IMR-90 (cell line): ENCODE measurements around the gene PDE11A. TPM values are rescaled to one million over a fixed set of nuclear protein-coding genes. Genes with fewer than 3 reads are reported as not detected.

ENCODE experiments used
- ATAC-seq: fragments of 200-7000 bp; cut with Tn5 transposase; 2 replicates; pipeline ENCODE4 v1.9.1; 2020; ENCODE audit warnings: low read depth, mild to moderate bottlenecking, moderate library complexity
- BruUV-seq: library from RNA; stranded (reverse); fragments of 400-500 nt; replicated peaks from 2 replicates; lab custom pipeline; 2021; lab: Mats Ljungman, UMichigan
- CTCF ChIA-PET: fragments of 300-600 bp; formaldehyde crosslinking; extraction: SDS; loops from one replicate; lab custom pipeline; 2021; ENCODE audit warnings: antibody characterized with exemption; lab: Yijun Ruan, JAX
- POLR2A ChIA-PET: fragments of 300-600 bp; sonication (Branson Sonifier 250); formaldehyde crosslinking; loops from one replicate; lab custom pipeline; 2022; ENCODE audit warnings: antibody characterized with exemption; ENCODE audit not compliant: unreplicated experiment; lab: Charles Lee
- DNase-seq: peaks from one replicate; pipeline ENCODE4 v3.0.0; 2013
- H2AFZ ChIP-seq: replicated peaks from 2 replicates; pipeline ENCODE3; 2013; ENCODE audit warnings: low read length, mild to moderate bottlenecking; ENCODE audit not compliant: poor library complexity
- H2AK5ac ChIP-seq: 2 replicates; pipeline ENCODE4 v1.6.1; 2013; ENCODE audit warnings: low read depth, low read length, inconsistent platforms
- H2AK9ac ChIP-seq: replicated peaks from 2 replicates; pipeline ENCODE3; 2013; ENCODE audit warnings: mild to moderate bottlenecking, low read depth, low read length, moderate library complexity; ENCODE audit not compliant: poor library complexity
- H2BK120ac ChIP-seq: 2 replicates; pipeline ENCODE4 v1.6.1; 2013; ENCODE audit warnings: low read depth, low read length, inconsistent platforms
- H2BK15ac ChIP-seq: 3 replicates; pipeline ENCODE4 v1.6.1; 2013; ENCODE audit warnings: low read depth, low read length, inconsistent platforms
- H2BK20ac ChIP-seq: 2 replicates; pipeline ENCODE4 v1.6.1; 2013; ENCODE audit warnings: low read depth, mild to moderate bottlenecking, inconsistent platforms, low read length, moderate library complexity
- H2BK5ac ChIP-seq: 2 replicates; pipeline ENCODE4 v1.6.1; 2013; ENCODE audit warnings: mild to moderate bottlenecking, low read depth, low read length, inconsistent platforms; ENCODE audit not compliant: poor library complexity, severe bottlenecking
- H3K14ac ChIP-seq: replicated peaks from 2 replicates; pipeline ENCODE4 v1.6.1; 2013; ENCODE audit warnings: low read depth, low read length, inconsistent platforms
- H3K18ac ChIP-seq: 2 replicates; pipeline ENCODE4 v1.6.1; 2013; ENCODE audit warnings: low read depth, low read length, control low read depth
- H3K23ac ChIP-seq: 2 replicates; pipeline ENCODE4 v1.6.1; 2013; ENCODE audit warnings: low read depth, low read length, inconsistent platforms
- H3K27ac ChIP-seq: 2 replicates; pipeline ENCODE4 v1.5.1; 2013; ENCODE audit warnings: mild to moderate bottlenecking, control low read depth, low read length; ENCODE audit not compliant: insufficient read depth
- H3K27me3 ChIP-seq: 2 replicates; pipeline ENCODE4 v1.6.1; 2013; ENCODE audit warnings: low read length; ENCODE audit not compliant: control insufficient read depth, insufficient read depth
- H3K36me3 ChIP-seq: 2 replicates; pipeline ENCODE4 v1.6.1; 2013; ENCODE audit warnings: low read length, mixed read lengths; ENCODE audit not compliant: control insufficient read depth, insufficient read depth
- H3K4ac ChIP-seq: 2 replicates; pipeline ENCODE4 v1.6.1; 2013; ENCODE audit warnings: low read depth, low read length, inconsistent platforms
- H3K4me1 ChIP-seq: 2 replicates; pipeline ENCODE4 v1.6.1; 2013; ENCODE audit warnings: low read length, mixed read lengths; ENCODE audit not compliant: control insufficient read depth, insufficient read depth
- H3K4me2 ChIP-seq: 2 replicates; pipeline ENCODE4 v1.6.1; 2013; ENCODE audit warnings: low read depth, mild to moderate bottlenecking, control low read depth, low read length, moderate library complexity
- H3K4me3 ChIP-seq: 2 replicates; pipeline ENCODE4 v1.5.1; 2013; ENCODE audit warnings: low read depth, mild to moderate bottlenecking, control low read depth, low read length, moderate library complexity; ENCODE audit not compliant: insufficient read depth
- H3K56ac ChIP-seq: 2 replicates; pipeline ENCODE4 v1.6.1; 2013; ENCODE audit warnings: low read length, inconsistent platforms; ENCODE audit not compliant: insufficient read depth; ENCODE audit errors: extremely low read depth
- H3K79me1 ChIP-seq, 2 experiments: 2 replicates each; pipeline ENCODE4 v1.6.1; 2013; ENCODE audit warnings: low read length in 2 of 2, inconsistent platforms in 1 of 2, low read depth in 1 of 2
- H3K9ac ChIP-seq: 2 replicates; pipeline ENCODE4 v1.6.1; 2013; ENCODE audit warnings: low read depth, low read length, control low read depth
- H3K9me1 ChIP-seq: 2 replicates; pipeline ENCODE4 v1.6.1; 2013; ENCODE audit warnings: low read length, inconsistent platforms; ENCODE audit not compliant: insufficient read depth
- H3K9me3 ChIP-seq: 2 replicates; pipeline ENCODE4 v1.6.1; 2013; ENCODE audit warnings: low read length; ENCODE audit not compliant: control insufficient read depth, insufficient read depth
- H4K20me1 ChIP-seq: 2 replicates; pipeline ENCODE4 v1.6.1; 2013; ENCODE audit warnings: low read length, inconsistent platforms; ENCODE audit not compliant: insufficient read depth
- H4K5ac ChIP-seq: 2 replicates; pipeline ENCODE4 v1.6.1; 2013; ENCODE audit warnings: mild to moderate bottlenecking, low read depth, low read length, control low read depth
- H4K8ac ChIP-seq, 2 experiments: 2 replicates each; pipeline ENCODE4 v1.6.1; 2013; ENCODE audit warnings: low read depth in 2 of 2, low read length in 2 of 2, control low read depth in 1 of 2, inconsistent platforms in 1 of 2
- H4K91ac ChIP-seq: 2 replicates; pipeline ENCODE4 v1.6.1; 2013; ENCODE audit warnings: low read depth, low read length, inconsistent platforms; ENCODE audit not compliant: insufficient read depth
- MAZ ChIP-seq: IDR thresholded peaks from 2 replicates; pipeline ENCODE4 v1.6.1; 2012; ENCODE audit warnings: low read depth, mild to moderate bottlenecking, low read length, improper control_type of control experiment, moderate library complexity, borderline replicate concordance
- WGBS, 2 experiments: methylation state at CpG; one replicate each; pipeline versions ENCODE4 v1.1.5 to v1.1.7; 2013; ENCODE audit warnings: missing lambda C conversion rate in 2 of 2; ENCODE audit not compliant: insufficient read length in 1 of 2; ENCODE audit errors: extremely low coverage in 2 of 2; 5-methylcytosine and 5-hydroxymethylcytosine counted together
- dilution Hi-C: fragments of 300-500 bp; cut with HindIII; formaldehyde crosslinking; loops from one replicate; pipeline ENCODE4 v1.14.3; 2018; ENCODE audit warnings: low sequenced_read_pairs; ENCODE audit not compliant: unreplicated experiment
- in situ Hi-C: fragments of 300-500 bp; cut with MboI; formaldehyde crosslinking; loops from 3 replicates; pipeline ENCODE4 v1.14.3; 2019; ENCODE audit warnings: low sequenced_read_pairs, inconsistent platforms, mixed read lengths
- intact Hi-C: fragments of 100-400 bp; cut with micrococcal nuclease; formaldehyde crosslinking; loops from 2 replicates; pipeline ENCODE4 v1.10.0; 2022
- polyA plus RNA-seq, 3 experiments: library from polyadenylated mRNA; depleted of rRNA; stranded (reverse); fragments of >200 nt; gene quantifications; 2 replicates each; pipeline ENCODE4 v1.2.3, GENCODE V29; 2012; ENCODE audit warnings: low replicate concordance in 1 of 3
- total RNA-seq: library from RNA; depleted of rRNA; stranded (reverse); fragments of >200 nt; gene quantifications from 2 replicates; pipeline ENCODE4 v1.2.3, GENCODE V29; 2012

PDE11A gene
- total and polyA plus RNA-seq, 2 of the 4 experiments (the other 2 are of a cell fraction): 0.21 to 0.72 TPM

DNA sequence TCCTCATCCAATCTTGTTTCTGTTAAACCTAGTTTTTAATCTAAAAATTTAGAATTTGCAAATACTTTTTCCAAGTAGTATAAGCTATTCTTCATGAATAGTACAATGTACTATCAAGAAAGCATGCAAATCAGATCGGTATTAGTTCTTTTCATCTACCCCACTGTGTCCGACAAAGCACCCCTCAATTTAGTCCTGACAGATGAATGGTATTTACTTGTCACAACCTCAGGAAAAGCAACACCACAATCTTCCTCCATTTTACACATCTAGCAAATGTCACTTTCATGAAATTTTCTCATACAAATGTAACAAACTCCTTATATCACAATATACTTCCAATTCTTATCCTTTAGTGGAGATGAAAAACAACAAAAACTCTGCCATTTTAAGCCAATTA is 163.8 kb downstream of the PDE11A start:
- dilution Hi-C loops: no loop called here
- CTCF ChIA-PET: no interaction called here
- H3K9me3 ChIP-seq: no peaks in the 10 kb centered on the region
- H2AK5ac ChIP-seq: no peak overlapping the region
- intact Hi-C loops: no loop called here
- H2BK5ac ChIP-seq: no peak overlapping the region
- H3K27ac ChIP-seq: no peak overlapping the region
- H4K91ac ChIP-seq: no peak overlapping the region
- H4K20me1 ChIP-seq: no peaks in the 10 kb centered on the region
- H3K4me2 ChIP-seq: no peak overlapping the region
- WGBS, 2 experiments: no CpG with 5 or more reads among the region's 2 CpGs
- H2AFZ ChIP-seq: no peak overlapping the region
- no peak overlapping the region for H2BK20ac ChIP-seq
- no peak overlapping the region for H2BK120ac ChIP-seq
- no peaks in the 10 kb centered on the region for H3K36me3 ChIP-seq
- no peak overlapping the region for H3K56ac ChIP-seq
- no peak overlapping the region for H3K14ac ChIP-seq
- DNase-seq (no peak), ATAC-seq (no peak)
- H3K18ac ChIP-seq: no peak overlapping the region
- POLR2A ChIA-PET: no interaction called here
- no TSS peak for BruUV-seq
- in situ Hi-C loops: no loop called here
- no peak overlapping the region for H3K4ac ChIP-seq
- H3K9ac ChIP-seq: no peak overlapping the region
- no peak overlapping the region for H4K5ac ChIP-seq
- H3K27me3 ChIP-seq: no peaks in the 10 kb centered on the region
- no peak overlapping the region for H3K23ac ChIP-seq
- TF ChIP-seq MAZ: no peak
- no peaks in the 10 kb centered on the region for H3K79me1 ChIP-seq
- H4K8ac ChIP-seq: no peak overlapping the region
- no peak overlapping the region for H2BK15ac ChIP-seq
- H3K4me3 ChIP-seq: no peak overlapping the region
- no peaks in the 10 kb centered on the region for H3K9me1 ChIP-seq
- H2AK9ac ChIP-seq: no peak overlapping the region
- no peaks in the 10 kb centered on the region for H3K4me1 ChIP-seq
